K562 (cell line): ENCODE data around the gene ABCA7. TPM values are rescaled to one million over a fixed set of nuclear protein-coding genes. Genes with fewer than 3 reads are reported as not detected.

Experiments used
- RBM39 ChIP-seq: fragments of 200-400 bp; formaldehyde crosslinking; optimal IDR thresholded peaks from 2 replicates; pipeline ENCODE3; 2018; ENCODE audit warnings: low read depth, low read length
- SREBF1 ChIP-seq: fragments of 150-350 bp; IDR thresholded peaks from 2 replicates; pipeline ENCODE4 v1.6.1; 2014; ENCODE audit warnings: antibody characterized with exemption, low read depth, low read length, borderline replicate concordance
- ZFX ChIP-seq: sonication (generic); formaldehyde crosslinking; IDR thresholded peaks from 2 replicates; pipeline ENCODE4 v1.8.0; 2022; ENCODE audit warnings: mild to moderate bottlenecking, missing genetic modification reagents, moderate library complexity
- polyA plus RNA-seq, 8 experiments: library from polyadenylated mRNA; depleted of rRNA in 4 of 8; stranded (reverse) in 5 of 8; unstranded in 3 of 8; fragments of >200 nt; fragmentation: Nextera tagmentation in 2 of 8; fragmentation: Illumina TruSeq in 1 of 8; extraction: Ambion mirVana in 2 of 8; extraction: Trizol in 1 of 8; gene quantifications; 2 replicates each; pipeline versions ENCODE4 v1.2.1 to v1.2.3, GENCODE V29; 2011 to 2014; ENCODE audit warnings: inconsistent platforms in 1 of 8, missing spikeins in 1 of 8
- total RNA-seq, 7 experiments: library from RNA; depleted of rRNA in 6 of 7; stranded (reverse); fragments of >200 nt in 6 of 7; fragmentation: Illumina TruSeq in 2 of 7; extraction: Trizol in 2 of 7; gene quantifications; 2 replicates each; pipeline versions ENCODE4 v1.2.1 to v1.2.3, GENCODE V29; 2011 to 2021; ENCODE audit warnings: low replicate concordance in 1 of 7
- TF ChIP-seq, protein P1 (sequence below), 2 experiments: fragments of 250-450 bp in 1 of 2; fragments of 450-650 bp in 1 of 2; sonication (Bioruptor Pico) in 1 of 2; IDR thresholded peaks; 2 replicates each; pipeline versions ENCODE4 v1.6.1 to v1.8.0; 2016 to 2021; ENCODE audit warnings: mild to moderate bottlenecking in 2 of 2, moderate library complexity in 2 of 2, missing compliant biosample characterization in 1 of 2, missing genetic modification characterization in 1 of 2
- TF ChIP-seq, protein P2 (sequence below): IDR thresholded peaks from 2 replicates; pipeline ENCODE4 v1.6.1; 2011; ENCODE audit warnings: borderline replicate concordance, low read depth, mild to moderate bottlenecking, moderate library complexity, low read length; ENCODE audit not compliant: insufficient read depth, poor library complexity, severe bottlenecking
- TF ChIP-seq, protein P3 (sequence below): fragments of 450-650 bp; IDR thresholded peaks from 2 replicates; pipeline ENCODE4 v1.6.1; 2017; ENCODE audit warnings: mild to moderate bottlenecking, moderate library complexity
- TF ChIP-seq, protein P4 (sequence below): fragments of 200-600 bp; sonication (generic); IDR thresholded peaks from one replicate; pipeline ENCODE4 v1.6.1; 2012; ENCODE audit warnings: mild to moderate bottlenecking, low read depth, low read length, inconsistent platforms
- TF ChIP-seq, protein P5 (sequence below): fragments of 250-450 bp; sonication (Bioruptor Pico); IDR thresholded peaks from 2 replicates; pipeline ENCODE4 v1.5.1; 2021; ENCODE audit warnings: mild to moderate bottlenecking

ABCA7 gene
- total and polyA plus RNA-seq, 9 of the 15 experiments (the other 6 are each of a cell fraction or from before 2014, with no cell fraction given): 2.3 to 96.1 (median 31.2) TPM

DNA sequence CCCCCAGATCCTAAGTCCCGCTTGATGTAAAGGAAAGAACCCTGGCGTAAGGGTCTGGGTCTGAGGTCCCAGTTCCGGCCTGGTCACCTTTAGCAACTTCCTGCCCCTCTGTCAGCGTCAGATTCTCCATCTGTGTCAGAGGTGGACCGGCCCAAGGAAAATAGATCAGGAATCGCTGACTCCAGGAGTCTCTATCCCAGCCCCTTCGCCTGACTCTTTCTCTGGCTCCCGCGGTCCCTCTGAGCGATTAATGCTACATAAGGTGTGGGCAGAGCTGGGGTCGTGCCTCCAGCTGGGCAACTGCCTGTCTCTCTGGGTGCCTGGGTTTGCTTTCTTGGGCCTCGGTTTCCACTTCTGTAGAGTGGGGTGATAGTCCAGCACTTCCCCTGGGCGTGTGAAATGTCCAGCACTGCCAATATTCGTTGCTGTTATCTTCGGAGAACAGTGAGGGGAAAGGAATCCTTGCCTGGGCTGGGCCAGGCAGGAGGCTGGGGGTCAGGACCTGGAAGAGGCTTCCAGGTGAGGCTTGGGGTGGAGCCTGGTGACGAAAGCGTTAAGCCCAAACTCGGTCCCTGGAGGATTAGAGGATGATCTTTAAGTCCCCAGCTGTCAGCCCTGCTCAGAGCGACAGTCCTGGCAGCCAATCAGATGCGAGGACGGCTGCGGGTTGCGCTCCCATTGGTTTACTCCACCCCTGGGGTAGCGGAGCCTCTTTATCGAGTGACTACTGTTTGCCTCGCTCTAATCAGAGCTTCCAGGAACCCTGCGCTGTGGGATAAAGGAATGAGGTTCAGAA is 767 bp downstream of the ABCA7 start (continued):
- TF ChIP-seq, protein P1, sequence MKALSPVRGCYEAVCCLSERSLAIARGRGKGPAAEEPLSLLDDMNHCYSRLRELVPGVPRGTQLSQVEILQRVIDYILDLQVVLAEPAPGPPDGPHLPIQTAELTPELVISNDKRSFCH (CRISPR knock-in tag; IDR thresholded peaks at IDR 0.05): no peak
- TF ChIP-seq, protein P1 (tag; IDR thresholded peaks at IDR 0.05): peak; percentile 63
- TF ChIP-seq SREBF1 (no peak), ZFX (CRISPR knock-in tag) (no peak), RBM39 (peak; percentile 87)
- TF ChIP-seq, protein P2, sequence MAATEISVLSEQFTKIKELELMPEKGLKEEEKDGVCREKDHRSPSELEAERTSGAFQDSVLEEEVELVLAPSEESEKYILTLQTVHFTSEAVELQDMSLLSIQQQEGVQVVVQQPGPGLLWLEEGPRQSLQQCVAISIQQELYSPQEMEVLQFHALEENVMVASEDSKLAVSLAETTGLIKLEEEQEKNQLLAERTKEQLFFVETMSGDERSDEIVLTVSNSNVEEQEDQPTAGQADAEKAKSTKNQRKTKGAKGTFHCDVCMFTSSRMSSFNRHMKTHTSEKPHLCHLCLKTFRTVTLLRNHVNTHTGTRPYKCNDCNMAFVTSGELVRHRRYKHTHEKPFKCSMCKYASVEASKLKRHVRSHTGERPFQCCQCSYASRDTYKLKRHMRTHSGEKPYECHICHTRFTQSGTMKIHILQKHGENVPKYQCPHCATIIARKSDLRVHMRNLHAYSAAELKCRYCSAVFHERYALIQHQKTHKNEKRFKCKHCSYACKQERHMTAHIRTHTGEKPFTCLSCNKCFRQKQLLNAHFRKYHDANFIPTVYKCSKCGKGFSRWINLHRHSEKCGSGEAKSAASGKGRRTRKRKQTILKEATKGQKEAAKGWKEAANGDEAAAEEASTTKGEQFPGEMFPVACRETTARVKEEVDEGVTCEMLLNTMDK: no peak
- TF ChIP-seq, protein P3, sequence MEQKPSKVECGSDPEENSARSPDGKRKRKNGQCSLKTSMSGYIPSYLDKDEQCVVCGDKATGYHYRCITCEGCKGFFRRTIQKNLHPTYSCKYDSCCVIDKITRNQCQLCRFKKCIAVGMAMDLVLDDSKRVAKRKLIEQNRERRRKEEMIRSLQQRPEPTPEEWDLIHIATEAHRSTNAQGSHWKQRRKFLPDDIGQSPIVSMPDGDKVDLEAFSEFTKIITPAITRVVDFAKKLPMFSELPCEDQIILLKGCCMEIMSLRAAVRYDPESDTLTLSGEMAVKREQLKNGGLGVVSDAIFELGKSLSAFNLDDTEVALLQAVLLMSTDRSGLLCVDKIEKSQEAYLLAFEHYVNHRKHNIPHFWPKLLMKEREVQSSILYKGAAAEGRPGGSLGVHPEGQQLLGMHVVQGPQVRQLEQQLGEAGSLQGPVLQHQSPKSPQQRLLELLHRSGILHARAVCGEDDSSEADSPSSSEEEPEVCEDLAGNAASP: no peak
- TF ChIP-seq, protein P4, sequence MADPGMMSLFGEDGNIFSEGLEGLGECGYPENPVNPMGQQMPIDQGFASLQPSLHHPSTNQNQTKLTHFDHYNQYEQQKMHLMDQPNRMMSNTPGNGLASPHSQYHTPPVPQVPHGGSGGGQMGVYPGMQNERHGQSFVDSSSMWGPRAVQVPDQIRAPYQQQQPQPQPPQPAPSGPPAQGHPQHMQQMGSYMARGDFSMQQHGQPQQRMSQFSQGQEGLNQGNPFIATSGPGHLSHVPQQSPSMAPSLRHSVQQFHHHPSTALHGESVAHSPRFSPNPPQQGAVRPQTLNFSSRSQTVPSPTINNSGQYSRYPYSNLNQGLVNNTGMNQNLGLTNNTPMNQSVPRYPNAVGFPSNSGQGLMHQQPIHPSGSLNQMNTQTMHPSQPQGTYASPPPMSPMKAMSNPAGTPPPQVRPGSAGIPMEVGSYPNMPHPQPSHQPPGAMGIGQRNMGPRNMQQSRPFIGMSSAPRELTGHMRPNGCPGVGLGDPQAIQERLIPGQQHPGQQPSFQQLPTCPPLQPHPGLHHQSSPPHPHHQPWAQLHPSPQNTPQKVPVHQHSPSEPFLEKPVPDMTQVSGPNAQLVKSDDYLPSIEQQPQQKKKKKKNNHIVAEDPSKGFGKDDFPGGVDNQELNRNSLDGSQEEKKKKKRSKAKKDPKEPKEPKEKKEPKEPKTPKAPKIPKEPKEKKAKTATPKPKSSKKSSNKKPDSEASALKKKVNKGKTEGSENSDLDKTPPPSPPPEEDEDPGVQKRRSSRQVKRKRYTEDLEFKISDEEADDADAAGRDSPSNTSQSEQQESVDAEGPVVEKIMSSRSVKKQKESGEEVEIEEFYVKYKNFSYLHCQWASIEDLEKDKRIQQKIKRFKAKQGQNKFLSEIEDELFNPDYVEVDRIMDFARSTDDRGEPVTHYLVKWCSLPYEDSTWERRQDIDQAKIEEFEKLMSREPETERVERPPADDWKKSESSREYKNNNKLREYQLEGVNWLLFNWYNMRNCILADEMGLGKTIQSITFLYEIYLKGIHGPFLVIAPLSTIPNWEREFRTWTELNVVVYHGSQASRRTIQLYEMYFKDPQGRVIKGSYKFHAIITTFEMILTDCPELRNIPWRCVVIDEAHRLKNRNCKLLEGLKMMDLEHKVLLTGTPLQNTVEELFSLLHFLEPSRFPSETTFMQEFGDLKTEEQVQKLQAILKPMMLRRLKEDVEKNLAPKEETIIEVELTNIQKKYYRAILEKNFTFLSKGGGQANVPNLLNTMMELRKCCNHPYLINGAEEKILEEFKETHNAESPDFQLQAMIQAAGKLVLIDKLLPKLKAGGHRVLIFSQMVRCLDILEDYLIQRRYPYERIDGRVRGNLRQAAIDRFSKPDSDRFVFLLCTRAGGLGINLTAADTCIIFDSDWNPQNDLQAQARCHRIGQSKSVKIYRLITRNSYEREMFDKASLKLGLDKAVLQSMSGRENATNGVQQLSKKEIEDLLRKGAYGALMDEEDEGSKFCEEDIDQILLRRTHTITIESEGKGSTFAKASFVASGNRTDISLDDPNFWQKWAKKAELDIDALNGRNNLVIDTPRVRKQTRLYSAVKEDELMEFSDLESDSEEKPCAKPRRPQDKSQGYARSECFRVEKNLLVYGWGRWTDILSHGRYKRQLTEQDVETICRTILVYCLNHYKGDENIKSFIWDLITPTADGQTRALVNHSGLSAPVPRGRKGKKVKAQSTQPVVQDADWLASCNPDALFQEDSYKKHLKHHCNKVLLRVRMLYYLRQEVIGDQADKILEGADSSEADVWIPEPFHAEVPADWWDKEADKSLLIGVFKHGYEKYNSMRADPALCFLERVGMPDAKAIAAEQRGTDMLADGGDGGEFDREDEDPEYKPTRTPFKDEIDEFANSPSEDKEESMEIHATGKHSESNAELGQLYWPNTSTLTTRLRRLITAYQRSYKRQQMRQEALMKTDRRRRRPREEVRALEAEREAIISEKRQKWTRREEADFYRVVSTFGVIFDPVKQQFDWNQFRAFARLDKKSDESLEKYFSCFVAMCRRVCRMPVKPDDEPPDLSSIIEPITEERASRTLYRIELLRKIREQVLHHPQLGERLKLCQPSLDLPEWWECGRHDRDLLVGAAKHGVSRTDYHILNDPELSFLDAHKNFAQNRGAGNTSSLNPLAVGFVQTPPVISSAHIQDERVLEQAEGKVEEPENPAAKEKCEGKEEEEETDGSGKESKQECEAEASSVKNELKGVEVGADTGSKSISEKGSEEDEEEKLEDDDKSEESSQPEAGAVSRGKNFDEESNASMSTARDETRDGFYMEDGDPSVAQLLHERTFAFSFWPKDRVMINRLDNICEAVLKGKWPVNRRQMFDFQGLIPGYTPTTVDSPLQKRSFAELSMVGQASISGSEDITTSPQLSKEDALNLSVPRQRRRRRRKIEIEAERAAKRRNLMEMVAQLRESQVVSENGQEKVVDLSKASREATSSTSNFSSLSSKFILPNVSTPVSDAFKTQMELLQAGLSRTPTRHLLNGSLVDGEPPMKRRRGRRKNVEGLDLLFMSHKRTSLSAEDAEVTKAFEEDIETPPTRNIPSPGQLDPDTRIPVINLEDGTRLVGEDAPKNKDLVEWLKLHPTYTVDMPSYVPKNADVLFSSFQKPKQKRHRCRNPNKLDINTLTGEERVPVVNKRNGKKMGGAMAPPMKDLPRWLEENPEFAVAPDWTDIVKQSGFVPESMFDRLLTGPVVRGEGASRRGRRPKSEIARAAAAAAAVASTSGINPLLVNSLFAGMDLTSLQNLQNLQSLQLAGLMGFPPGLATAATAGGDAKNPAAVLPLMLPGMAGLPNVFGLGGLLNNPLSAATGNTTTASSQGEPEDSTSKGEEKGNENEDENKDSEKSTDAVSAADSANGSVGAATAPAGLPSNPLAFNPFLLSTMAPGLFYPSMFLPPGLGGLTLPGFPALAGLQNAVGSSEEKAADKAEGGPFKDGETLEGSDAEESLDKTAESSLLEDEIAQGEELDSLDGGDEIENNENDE: no peak
- TF ChIP-seq, protein P5, sequence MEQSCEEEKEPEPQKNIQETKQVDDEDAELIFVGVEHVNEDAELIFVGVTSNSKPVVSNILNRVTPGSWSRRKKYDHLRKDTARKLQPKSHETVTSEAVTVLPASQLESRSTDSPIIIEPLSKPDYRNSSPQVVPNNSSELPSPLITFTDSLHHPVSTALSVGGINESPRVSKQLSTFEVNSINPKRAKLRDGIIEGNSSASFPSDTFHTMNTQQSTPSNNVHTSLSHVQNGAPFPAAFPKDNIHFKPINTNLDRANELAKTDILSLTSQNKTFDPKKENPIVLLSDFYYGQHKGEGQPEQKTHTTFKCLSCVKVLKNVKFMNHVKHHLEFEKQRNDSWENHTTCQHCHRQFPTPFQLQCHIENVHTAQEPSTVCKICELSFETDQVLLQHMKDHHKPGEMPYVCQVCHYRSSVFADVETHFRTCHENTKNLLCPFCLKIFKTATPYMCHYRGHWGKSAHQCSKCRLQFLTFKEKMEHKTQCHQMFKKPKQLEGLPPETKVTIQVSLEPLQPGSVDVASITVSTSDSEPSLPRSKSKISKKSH (CRISPR knock-in tag): no peak
